Gastrocnemius medialis (tissue), 4 donors: ENCODE results near the gene VDR.

Experiments
- POLR2A ChIP-seq, 2 donors: fragments of 450-650 bp; IDR thresholded peaks; one replicate each; pipeline ENCODE4 v1.6.1; 2017; ENCODE audit warnings: antibody characterized with exemption in 2 of 2, mild to moderate bottlenecking in 2 of 2, moderate library complexity in 2 of 2
- TF ChIP-seq, protein P1 (sequence below), 5 experiments: fragments of 450-650 bp in 3 of 5; fragments of 200-600 bp in 2 of 5; sonication (generic) in 2 of 5; IDR thresholded peaks in 4 of 5; conservative IDR thresholded peaks in 1 of 5; 1 replicate in 4 of 5; 2 replicates in 1 of 5; pipeline ENCODE4 v1.5.1; 2016 to 2019; ENCODE audit warnings: antibody characterized with exemption in 5 of 5, mild to moderate bottlenecking in 3 of 5, moderate library complexity in 3 of 5

DNA sequence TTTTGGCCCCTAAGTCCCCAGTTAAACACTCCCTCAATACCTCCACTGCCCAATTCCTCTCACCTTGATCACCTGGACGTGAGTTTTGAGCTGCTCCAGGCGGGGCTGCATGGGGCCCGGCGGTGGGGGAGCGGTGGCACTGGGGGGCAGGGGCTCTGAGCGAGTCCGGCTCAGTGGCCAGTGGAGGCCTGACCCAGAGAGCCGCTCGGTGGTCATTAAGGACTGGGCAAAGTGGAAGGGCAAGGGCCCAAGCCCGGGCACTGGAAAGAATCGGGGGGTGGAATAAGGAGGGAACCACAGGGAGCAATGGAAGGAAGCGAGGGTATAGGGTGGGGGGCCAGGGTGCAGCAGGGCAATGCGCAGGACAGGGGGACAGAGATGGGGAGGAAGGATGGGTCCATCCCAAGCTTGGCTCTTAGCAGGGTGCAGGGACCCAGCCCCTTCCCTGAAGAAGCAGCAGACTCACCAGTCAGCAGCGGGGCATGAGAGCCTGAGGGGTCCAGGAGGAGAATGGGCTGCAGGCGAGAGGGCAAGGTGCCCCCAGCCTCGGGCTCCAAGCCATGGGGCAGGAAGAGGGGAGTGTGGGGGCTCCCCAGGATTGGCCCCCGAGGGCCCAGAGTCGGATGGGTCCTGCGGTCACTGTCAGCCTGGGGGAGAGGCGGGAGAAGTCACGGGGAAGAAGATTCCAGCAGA, 109.5 kb downstream of the VDR start:
- TF ChIP-seq, protein P1, sequence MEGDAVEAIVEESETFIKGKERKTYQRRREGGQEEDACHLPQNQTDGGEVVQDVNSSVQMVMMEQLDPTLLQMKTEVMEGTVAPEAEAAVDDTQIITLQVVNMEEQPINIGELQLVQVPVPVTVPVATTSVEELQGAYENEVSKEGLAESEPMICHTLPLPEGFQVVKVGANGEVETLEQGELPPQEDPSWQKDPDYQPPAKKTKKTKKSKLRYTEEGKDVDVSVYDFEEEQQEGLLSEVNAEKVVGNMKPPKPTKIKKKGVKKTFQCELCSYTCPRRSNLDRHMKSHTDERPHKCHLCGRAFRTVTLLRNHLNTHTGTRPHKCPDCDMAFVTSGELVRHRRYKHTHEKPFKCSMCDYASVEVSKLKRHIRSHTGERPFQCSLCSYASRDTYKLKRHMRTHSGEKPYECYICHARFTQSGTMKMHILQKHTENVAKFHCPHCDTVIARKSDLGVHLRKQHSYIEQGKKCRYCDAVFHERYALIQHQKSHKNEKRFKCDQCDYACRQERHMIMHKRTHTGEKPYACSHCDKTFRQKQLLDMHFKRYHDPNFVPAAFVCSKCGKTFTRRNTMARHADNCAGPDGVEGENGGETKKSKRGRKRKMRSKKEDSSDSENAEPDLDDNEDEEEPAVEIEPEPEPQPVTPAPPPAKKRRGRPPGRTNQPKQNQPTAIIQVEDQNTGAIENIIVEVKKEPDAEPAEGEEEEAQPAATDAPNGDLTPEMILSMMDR (IDR thresholded peaks at IDR 0.05 in 4 of 5, conservative IDR thresholded peaks at IDR 0.05 in 1 of 5), result no peak
- TF ChIP-seq POLR2A (IDR thresholded peaks at IDR 0.05), result no peak
